ENCODE results near the gene SDC4.

DNA sequence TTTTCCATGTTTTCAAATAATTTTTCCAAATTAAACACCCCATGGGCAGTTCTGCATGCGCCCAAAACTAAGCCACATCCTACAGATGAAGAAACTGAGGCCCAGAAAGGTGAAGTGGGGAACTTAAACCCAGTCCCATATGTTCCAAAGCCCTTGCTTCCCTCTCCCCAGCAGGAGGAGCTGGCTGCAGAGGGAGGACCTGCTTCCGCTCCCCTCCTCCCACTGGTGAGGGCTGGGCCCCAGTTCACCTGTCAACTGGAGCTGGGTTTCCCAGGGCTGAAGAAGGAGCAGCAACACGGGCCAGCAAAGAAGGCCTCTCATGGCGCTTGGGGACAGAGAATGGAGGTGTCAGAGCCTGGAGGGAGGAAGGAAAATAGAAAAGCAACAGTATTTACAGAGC, 43.0 kb downstream of the SDC4 start:
- no peak; the same call in 1 of the 2 replicates for TF ChIP-seq CTCF (conservative IDR thresholded peaks at IDR 0.05)
- TF ChIP-seq ZFX (IDR thresholded peaks at IDR 0.05): no peak

Measured in C4-2B (cell line).